Neural crest cell (in vitro differentiated cells): Measurements from ENCODE around the gene GBP5. TPM values are rescaled to one million over a fixed set of nuclear protein-coding genes. Genes with fewer than 3 reads are reported as not detected.
"Not testable (repeated sequence)": the region's sequence is repeated elsewhere in the genome, so short reads cannot be mapped to it uniquely, and the experiment has no call there.

ENCODE experiments used
- DNase-seq: peaks from one replicate; pipeline ENCODE4 v3.0.0; 2021; ENCODE audit warnings: low read depth, mixed read lengths, low spot score
- H3K27ac Mint-ChIP-seq: one replicate; pipeline ENCODE4 v1.8.0; 2021; ENCODE audit warnings: mild to moderate bottlenecking, mixed read lengths; ENCODE audit not compliant: unreplicated experiment
- H3K27me3 Mint-ChIP-seq: 2 replicates; pipeline ENCODE4 v1.8.0; 2021; ENCODE audit warnings: low read depth, mild to moderate bottlenecking, mixed read lengths
- H3K36me3 Mint-ChIP-seq: 2 replicates; pipeline ENCODE4 v1.8.0; 2021; ENCODE audit warnings: low read depth, mild to moderate bottlenecking, mixed read lengths
- H3K4me1 Mint-ChIP-seq: 2 replicates; pipeline ENCODE4 v1.8.0; 2021; ENCODE audit warnings: mixed read lengths
- H3K4me3 Mint-ChIP-seq: one replicate; pipeline ENCODE4 v1.8.0; 2021; ENCODE audit warnings: mild to moderate bottlenecking, mixed read lengths
- H3K9me3 Mint-ChIP-seq: 2 replicates; pipeline ENCODE4 v1.8.0; 2021; ENCODE audit warnings: mixed read lengths
- CTCF ChIP-seq: fragments of 200-600 bp; sonication (generic); conservative IDR thresholded peaks from 2 replicates; pipeline ENCODE4 v1.5.0; 2021; ENCODE audit warnings: antibody characterized with exemption, mild to moderate bottlenecking
- total RNA-seq: library from RNA; stranded (reverse); gene quantifications from 2 replicates; pipeline ENCODE4 v1.2.1, GENCODE V29; 2021

Gene GBP5
- total RNA-seq, 1 donor from 2014 or later: not detected

GRCh38 chr1:89260566-89261255 is 11.9 kb downstream of the GBP5 start:
- Mint-ChIP-seq H3K27ac (no peak overlapping the region), H3K36me3 (no peaks in the 10 kb centered on the region), H3K4me3 (no peak overlapping the region), H3K27me3 (peaks cover 6% of the 10 kb centered on the region), H3K9me3 (no peaks in the 10 kb centered on the region), H3K4me1 (no peaks in the 10 kb centered on the region)
- no peak for DNase-seq
- TF ChIP-seq CTCF: no peak

- TF ChIP-seq CTCF: no peak
- no peak for DNase-seq
- no peak overlapping the region for H3K4me3 Mint-ChIP-seq
- H3K27ac Mint-ChIP-seq: no peak overlapping the region
- H3K4me1 Mint-ChIP-seq: no peaks in the 10 kb centered on the region
- peaks cover 6% of the 10 kb centered on the region for H3K27me3 Mint-ChIP-seq
- H3K36me3 Mint-ChIP-seq: no peaks in the 10 kb centered on the region
- H3K9me3 Mint-ChIP-seq: no peaks in the 10 kb centered on the region
Measured at GRCh38 chr1:89260042-89260441, 12.6 kb downstream of the GBP5 start.

- TF ChIP-seq CTCF: no peak
- H3K9me3 Mint-ChIP-seq: no peaks in the 10 kb centered on the region
- no peaks in the 10 kb centered on the region for H3K36me3 Mint-ChIP-seq
- H3K27me3 Mint-ChIP-seq: peaks cover 6% of the 10 kb centered on the region
- no peak overlapping the region for H3K4me3 Mint-ChIP-seq
- no peak overlapping the region for H3K27ac Mint-ChIP-seq
- no peak for DNase-seq
- H3K4me1 Mint-ChIP-seq: no peaks in the 10 kb centered on the region
Measured at GRCh38 chr1:89259283-89259971, 13.2 kb downstream of the GBP5 start.

GRCh38 chr1:89257041-89257440 is 15.6 kb downstream of the GBP5 start:
- H3K36me3 Mint-ChIP-seq: no peaks in the 10 kb centered on the region
- H3K4me1 Mint-ChIP-seq: no peaks in the 10 kb centered on the region
- no peak overlapping the region for H3K27ac Mint-ChIP-seq
- DNase-seq: no peak
- peaks cover 7% of the 10 kb centered on the region for H3K9me3 Mint-ChIP-seq
- H3K27me3 Mint-ChIP-seq: peaks cover 9% of the 10 kb centered on the region
- TF ChIP-seq CTCF: no peak
- no peak overlapping the region for H3K4me3 Mint-ChIP-seq

GRCh38 chr1:89255581-89255980 is 17.1 kb downstream of the GBP5 start:
- not testable (repeated sequence) for H3K27me3 Mint-ChIP-seq, DNase-seq, H3K4me1 Mint-ChIP-seq, H3K9me3 Mint-ChIP-seq, H3K27ac Mint-ChIP-seq, H3K36me3 Mint-ChIP-seq, H3K4me3 Mint-ChIP-seq

GRCh38 chr1:89254658-89255287 is 17.9 kb downstream of the GBP5 start:
- Mint-ChIP-seq H3K9me3 (peaks cover 7% of the 10 kb centered on the region), H3K4me3 (no peak overlapping the region), H3K36me3 (no peaks in the 10 kb centered on the region), H3K4me1 (no peaks in the 10 kb centered on the region), H3K27me3 (peaks cover 8% of the 10 kb centered on the region), H3K27ac (no peak overlapping the region)
- no peak for DNase-seq
- TF ChIP-seq CTCF: no peak
